Glomerular visceral epithelial cell (primary cell): ENCODE measurements around the gene MINDY4.
A peak's percentile ranks its signal among the peaks of the same experiment; 100 is the strongest.

ENCODE experiments used
- DNase-seq: peaks from one replicate; pipeline ENCODE4 v3.0.0-alpha.2; 2016; ENCODE audit errors: extremely low spot score

The MINDY4 gene

DNA sequence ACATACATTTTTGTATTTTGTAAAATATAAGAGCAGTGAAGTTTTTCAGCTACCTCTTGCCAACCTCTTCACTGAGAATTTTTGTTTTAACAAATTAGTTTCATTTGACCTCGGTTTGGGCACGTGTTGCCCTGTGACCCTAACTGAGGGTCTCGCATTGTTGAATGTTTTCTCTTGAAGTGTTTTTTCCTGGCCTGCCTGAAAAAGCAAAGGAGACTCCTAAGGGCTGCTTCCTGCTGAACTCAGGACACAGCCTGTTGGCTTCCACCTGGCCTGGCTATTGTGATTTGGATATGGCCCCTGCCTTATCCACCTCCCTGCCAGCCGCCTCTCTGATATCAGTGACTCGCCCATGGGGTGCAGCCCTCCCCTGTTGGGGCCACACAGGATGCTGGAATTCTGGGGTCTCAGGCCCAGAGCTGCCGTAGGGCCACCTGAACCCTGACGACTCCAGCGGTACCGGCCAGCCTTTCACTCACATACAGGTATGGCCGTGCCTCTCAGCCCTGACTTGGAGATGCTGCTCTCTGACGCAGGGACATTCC lies 81.6 kb downstream of the MINDY4 start:
- no peak for DNase-seq

DNA sequence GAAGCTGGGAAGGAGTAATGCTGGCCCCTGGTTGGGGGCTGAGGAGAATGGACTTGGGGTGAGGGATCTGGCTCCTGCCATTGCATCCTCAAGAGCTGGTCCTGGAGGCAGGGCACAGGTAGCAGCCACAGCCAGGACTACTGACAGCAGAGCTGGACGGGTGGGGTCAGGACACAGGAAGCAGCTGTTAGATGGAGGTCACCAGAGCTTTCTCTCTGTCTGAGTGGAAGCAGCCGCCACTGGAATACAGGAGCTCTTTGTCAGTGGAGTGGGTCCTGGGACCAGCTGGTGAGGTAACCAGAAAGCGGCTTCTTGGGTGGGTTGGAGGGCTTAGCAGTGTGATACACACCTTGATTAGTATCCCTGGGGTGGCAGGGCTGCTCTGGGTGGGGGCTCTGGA lies 82.4 kb downstream of the MINDY4 start:
- no peak for DNase-seq

DNA sequence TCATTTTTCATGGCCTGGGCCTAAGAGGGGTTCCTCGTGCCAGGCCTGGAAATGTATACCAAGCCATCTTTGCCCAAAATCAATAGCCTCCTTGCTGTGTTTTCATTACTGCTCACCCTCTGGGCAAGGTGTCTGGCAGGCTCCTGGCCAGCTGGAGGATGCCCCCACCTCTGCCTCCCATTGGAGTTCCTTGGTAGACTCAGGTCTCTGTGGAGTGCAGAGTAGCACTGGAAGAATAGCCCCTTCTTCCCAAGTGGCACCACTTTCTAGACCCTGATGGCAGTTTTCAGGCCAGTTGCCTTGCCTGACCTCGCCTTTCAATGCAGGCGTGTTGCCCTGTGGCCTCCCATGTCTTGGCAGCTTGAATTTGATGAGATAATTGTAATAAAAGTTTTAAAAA lies 84.7 kb downstream of the MINDY4 start:
- no peak for DNase-seq

DNA sequence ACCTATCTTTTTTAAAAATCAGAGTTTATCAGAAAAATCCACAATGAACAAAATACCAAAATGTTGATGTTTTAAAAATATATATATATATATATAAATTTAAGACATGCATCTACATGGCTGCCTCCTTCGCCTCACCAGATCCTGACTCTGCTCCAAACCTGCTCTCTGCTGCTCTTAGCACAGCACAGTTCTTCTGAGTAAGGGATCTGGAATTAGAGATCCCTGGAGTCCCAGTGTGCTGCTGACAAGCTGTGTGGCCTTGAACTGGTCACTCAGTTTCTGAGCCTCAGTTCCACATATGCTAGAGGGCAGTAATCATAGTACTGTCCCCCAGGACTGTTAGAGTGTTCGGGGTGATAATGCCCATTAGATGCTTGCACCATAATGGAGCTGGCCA lies 87.4 kb downstream of the MINDY4 start:
- no peak for DNase-seq

DNA sequence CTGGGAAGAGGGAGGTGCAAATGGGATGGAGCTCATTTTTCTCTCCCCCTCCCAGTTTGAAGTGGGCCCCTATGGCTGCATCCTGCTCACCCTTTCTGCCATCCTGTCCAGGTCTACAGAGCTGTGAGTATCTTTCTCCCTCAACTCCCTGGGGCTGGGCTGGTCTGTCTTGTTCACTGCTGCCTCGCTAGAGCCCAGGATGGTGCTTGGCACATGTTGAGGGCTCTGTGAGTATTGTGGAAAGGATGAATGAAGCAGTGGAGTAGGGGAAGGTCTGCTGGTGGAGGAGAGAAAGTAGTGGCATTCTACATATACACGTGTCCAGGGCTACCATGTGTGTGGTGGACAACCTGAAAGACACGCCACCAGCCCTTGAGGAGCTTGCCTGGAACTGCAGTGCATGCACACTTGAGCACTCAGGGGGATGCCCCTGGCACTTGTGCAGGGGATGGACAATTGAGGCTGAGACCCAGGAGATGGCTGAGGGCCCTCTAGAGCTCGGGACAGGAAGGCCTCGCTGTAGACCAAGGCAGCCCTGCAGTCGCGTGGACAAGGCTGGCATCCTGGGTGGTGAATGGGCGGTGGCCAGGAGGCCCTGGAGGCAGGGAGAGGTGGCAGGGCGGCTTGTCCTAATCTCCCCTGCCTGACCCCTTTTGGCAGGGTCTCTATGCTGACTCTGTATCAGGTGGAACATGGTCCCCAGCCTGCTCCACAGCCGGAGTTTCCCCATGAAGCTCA lies 88.2 kb downstream of the MINDY4 start:
- DNase-seq = no peak

DNA sequence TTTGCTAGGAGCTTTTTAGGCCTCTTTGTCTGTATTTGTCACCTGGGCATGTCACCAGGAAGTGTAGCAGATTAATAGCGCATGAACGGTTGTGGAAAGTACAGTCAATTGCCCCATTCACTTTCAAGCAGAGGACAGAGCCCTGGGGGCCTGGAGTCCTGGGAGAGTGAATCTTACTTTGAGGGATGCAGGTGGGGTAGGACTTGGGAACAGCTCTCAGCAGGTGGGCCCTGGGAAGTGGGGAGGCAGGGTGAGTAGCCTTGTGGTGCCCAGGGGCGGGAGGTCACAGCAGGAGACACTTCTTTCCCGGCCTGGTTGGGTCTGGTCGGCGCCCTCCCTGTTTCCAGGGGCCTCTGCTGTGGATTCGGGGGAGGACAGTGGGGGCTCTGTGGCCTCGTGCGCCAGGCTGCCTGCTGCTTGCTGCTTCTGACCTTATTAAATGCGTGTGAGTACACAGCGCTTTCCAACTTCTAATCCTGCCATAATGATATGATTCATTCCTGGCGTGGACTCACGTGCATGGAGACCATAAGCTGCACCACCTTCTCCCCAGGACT lies 88.8 kb downstream of the MINDY4 start:
- no peak for DNase-seq

DNA sequence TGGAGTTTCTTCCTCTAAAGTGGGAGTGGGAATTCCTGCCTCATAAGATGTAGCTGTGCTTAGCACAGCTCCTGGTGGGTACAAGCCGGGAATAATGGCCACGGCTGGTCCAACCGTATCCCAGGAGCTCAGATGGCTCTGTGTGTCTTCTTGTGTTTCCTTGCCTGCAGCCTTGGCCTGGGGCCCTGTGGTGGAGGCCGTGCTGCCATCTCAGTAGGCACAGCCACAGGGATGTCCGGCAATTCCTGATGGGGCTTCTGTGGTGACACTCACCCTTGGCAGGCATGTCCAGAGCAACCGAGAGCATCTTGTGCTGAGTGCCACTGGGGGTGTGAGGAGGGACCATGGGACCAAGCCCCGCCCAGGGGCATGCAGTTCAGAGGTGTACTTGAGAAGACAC lies 90.4 kb downstream of the MINDY4 start:
- no peak for DNase-seq

DNA sequence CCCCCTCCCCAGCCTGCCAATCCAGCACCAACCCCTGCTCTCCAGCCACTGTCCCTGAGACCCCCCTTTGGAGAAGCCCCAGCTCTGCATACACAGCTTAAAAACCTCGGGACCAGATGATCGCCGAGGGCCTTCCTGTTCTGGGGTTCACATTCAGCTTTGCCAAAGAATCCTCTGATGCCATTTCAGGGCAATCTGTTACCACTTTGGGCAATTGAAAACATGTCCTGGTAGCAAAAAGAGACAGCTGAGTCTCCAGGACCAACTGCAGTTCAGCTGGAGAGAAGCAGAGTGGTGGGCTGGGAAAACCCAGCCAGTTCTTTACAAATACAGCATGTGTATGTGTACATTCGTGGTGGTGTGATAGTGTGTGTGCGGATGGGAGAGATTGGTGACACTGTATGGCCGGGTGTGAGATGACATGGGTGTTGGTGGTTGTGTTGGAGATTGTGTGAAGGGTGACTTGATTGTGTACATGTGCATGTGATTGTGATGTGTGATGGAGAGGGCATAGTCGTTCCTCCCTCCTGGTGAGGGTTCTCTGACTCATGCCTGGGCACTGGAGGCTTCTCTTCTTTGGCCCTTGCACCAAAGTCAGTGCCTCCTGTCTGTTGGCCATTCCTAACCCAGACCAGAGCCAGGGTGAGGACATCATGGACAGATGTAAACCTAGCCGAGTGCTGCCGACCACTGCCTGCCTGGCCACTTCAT lies 91.9 kb downstream of the MINDY4 start:
- DNase-seq = no peak

DNA sequence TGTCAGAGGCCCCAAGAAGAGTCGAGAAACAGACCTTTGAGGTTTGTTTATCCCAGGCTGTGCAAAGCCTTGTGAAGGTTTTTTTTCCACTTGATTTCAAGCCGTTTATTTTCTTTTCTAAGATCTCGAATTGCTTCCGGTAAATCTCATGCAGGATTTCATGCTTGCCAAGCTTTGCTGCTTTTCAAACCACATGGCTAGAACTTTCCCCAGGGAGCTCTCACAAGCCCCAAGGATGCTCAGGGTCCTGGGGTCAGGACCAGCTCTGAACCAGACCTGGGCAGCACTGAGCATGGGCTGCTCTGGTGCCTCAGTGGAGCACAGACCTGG lies 92.5 kb downstream of the MINDY4 start:
- no peak for DNase-seq

DNA sequence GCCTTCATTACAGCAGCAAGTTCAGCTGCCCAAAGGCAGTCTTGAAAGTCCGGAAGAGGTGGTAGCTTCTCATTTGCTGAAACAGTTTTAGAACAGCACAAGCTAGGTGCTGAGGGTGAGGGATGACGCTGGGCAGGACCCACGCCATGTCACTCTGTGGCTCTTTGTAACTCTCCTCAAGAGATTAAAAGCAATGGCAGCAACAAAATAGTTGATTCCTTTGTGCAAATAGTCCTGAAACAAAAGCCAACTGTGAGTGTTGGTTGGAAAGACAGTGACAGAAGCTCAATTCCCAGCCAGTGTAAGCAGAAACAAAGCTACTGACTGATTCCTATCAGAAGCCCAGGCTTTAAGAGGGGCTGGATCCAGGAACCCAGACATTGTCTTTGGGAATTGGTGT lies 92.9 kb downstream of the MINDY4 start:
- no peak for DNase-seq

DNA sequence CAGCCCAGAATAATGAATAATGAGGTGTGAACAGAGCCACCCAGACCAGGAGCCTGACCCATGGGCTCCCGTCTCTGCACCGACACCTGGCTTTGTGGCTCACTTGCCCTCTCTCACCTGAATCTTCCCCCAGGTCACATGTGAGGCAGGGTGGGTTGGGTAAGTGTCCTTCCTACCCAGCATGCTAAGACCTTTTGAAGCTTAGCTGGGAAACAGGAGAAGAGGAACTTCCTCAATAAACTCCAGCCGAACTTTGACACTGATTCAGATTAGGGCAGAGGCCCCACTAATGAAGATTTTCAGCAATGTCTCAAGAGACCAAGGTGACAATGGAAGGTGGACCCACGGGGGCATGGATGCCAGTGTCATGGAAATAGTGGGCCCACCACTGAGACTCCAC lies 93.9 kb downstream of the MINDY4 start:
- DNase-seq = no peak

DNA sequence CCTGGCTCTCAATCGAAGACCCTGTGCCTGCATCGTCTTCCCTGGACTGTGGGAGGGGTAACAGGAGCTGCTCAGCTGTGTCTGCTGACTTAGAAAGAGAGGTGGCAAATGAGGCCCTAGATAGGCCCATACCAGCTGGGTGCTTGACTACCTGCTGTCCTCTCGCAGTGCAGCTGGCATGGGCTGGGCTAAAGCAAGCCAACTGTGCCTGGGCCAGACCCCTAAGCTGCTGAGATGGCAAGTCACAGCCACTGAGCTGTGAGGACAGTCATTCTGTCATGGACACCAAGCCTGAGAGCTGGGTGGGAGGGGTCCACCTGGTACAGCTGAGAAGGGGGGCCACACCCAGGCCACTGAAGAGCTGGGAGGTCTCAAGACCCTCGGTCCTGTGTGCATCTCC lies 94.6 kb downstream of the MINDY4 start:
- no peak for DNase-seq

DNA sequence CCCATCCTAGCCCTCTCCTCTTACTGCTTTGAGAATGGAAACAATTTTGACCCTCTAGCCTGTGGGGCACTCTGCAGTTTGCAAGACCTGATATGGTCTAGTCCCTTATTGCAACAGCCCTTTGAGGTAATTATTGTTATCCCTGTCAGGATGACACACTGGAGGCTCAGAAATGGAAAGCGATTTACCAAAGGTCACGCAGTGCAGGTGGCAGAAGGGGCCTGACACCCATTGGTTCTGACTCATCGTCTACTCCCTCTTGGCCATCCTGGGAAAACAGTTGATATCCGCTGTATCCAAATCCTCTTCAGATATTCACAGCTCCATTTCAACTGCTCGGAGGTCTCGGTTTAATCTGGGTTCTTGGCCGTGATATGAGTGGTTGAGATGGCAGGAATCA lies 95.7 kb downstream of the MINDY4 start:
- DNase-seq = no peak

DNA sequence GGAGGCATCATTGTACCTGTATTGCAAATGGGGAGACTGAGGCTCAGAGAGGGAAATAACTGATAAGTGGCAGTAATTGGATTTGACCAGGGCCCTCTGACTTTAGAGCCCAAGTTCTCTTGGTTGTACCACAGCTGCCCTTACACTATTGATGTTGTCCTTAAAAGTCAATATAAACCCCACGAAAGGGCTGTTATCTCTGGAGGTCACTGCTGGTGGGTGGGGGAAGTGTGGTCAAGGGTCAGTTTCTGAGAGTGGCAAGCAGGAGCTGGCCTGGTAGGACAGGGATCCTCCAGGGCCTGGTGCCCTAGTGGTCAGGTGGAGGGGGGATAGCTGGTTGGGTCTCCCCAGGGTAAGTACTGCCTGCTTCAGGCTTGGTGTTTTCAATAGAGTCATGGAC lies 96.3 kb downstream of the MINDY4 start:
- no peak for DNase-seq

DNA sequence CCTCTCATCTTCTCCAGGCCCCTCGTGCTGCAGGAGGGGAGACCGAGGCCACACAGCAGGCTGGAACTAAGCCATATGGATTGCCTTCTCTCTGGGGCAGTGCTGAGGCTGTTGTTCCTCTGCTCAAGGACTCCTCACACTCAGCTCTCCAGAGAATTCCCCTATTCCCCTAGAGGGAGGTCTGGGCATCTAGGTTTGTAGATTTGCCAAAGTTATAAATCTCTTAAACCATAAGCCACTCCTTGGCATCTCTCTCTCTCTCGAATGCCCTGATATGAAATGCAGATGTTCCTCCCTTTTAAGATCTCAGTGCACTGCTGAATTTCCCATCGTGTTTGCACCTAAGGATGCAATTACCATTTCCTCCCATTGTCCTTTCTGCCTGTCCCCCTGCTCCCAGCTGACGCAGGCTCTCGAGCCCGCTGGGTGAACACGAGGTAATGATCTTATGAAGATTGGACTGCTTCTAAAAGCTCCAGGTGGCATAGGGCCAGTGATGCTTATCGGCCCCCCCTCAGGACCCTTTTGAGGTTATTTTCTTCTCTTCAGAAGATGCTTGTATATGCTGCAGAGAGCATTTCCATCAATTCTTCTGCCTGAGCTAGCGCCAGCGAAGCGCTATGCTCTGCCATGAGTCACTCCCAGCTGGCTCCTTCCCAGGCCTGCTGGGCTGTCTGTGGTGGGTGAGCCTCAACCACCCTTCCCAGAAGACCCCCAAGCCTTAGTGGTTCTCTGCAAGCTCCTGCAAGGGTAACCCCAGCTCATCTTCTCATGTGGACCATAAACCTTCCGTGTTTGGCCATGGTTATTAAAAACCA lies 98.8 kb downstream of the MINDY4 start:
- peak; percentile 65 for DNase-seq

DNA sequence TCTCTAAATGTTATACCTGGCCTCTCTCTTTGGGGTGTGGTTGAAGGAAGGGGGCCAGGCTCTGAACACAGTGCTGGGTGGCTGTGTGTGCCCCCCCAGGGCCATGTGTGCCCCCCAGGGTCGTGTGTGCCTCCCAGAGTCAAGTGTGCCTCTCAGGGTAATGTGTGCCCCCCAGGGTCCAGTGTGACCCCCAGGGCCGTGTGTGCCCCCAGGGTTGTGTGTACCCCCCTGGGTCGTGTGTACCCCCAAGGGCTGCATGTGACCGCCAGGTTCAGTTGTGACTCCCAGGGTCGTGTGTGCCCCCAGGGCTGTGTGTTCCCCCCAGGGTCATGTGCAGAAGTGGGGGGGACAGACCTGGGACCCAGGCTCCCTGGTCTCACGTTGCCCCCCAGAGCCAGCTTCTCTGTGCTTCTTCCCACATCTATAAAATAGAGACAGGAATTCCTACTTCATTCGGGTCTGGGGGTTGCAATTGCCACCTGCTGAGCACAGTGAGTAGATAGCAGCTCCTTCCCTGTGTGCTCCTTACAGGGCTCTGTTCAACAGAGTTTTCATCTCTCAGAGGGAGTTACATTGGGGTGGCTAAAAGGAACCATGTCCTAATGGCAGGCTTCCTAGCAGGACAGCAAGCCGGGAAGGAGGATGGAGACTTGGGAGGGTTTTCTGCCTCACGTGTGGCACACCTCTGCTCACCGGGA lies 99.8 kb downstream of the MINDY4 start:
- DNase-seq = no peak

DNA sequence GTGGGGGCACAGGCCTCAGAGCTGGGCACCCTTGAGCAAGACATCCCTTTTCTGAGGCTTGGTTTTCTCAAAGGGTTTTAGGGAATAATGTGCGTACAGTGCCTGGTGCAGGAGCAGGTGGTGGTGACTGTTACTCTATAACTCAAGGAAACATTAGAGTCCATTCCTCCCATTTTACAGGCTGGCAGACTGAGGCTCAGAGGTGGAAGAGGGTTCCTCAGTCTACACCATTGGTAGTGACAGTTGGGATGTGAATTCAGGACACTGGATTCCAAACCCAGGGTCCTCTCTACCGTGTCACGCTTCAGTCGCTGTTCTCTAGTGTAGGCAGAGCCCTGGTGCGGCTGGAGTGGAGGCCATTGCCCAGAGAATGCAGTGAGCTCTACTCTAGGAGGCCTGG lies 100.4 kb downstream of the MINDY4 start:
- DNase-seq = no peak

DNA sequence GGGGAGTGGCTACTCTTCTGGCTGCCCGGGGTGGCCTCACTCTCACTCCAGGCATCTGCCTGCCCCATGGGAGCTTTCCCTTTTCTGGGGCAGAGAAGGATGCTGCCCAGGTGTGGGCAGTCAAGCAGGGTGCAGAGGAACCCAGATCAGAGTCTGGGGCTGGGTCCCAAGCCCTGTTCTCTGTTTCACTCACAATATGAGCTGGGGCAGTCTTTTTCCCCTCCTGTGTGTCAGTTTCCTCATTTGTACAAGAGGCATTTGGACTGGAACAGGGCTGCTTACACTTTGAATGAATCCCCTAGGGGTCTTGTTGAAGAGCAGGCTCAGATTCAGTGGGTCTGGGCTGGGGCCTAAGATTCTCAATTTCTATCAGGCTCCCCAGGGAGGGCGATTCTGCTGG lies 102.0 kb downstream of the MINDY4 start:
- no peak for DNase-seq

DNA sequence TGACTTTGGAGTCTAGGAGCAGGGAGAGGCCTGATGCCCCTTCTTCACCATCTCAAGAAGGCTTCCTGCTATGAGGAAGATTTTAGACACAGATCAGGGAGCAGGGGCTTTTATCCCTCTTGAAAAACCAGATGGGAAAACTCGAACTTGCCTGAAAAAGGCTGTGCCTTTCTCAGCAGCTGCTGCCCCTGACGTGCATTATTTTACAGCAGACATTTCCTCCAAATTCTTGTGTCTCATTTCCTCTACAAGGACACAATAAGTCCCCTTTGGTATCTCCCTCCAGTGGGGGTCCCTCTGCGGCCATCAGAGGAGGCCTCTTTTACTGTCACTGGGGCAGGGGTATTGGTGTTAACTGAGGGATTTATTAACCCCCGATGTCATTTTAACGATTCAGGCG lies 102.4 kb downstream of the MINDY4 start:
- DNase-seq = no peak

DNA sequence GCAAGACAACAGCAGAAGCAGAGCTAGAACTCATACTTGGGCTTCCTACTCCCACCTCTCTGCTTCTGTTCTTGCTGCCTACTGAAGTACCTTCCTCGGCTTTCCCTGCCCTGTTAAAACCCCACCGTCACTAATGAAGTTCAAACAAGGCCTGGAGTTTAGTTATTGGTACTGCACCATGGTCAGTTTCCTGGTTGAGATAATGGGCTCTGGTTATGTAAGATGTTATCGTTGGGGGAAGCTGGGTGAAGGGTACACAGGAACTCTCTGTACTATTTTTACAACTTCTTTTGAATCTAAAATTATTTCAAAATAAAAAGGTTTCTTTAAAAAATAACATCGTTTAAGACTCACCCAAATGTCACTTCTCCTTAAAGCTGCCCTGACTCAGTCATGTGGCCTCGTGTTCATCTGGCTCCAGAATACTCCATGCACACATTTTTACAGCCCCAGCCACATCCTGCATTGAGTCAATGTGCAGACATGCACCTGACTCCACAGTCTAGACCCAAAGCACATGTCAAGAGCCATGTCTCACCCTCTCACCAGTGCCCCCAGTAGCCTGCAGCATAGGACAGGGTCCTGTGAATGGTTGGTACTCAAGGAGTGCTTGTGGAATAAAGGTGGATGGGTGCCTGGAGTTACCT lies 103.6 kb downstream of the MINDY4 start:
- DNase-seq = no peak
